ENCODE data around the gene HTT. TPM values are rescaled to one million over a fixed set of nuclear protein-coding genes. Genes with fewer than 3 reads are reported as not detected.

Gene HTT
- total and polyA plus RNA-seq, 9 of the 15 experiments (the other 6 are each of a cell fraction or from before 2014, with no cell fraction given), result 0.66 to 31.6 (median 14.7) TPM

GRCh38 chr4:3196670-3197359 lies 122.3 kb downstream of the HTT start:
- BruUV-seq (replicated peaks), result no TSS peak
- Histone ChIP-seq H3K9me1 (ENCODE audit: control insufficient read depth, insufficient read depth, low read length) (no peaks in the 10 kb centered on the region), H4K20me1 (replicated peaks; ENCODE audit: control insufficient read depth, insufficient read depth, low read length) (0 out of 2 replicates have a peak, but pooled peaks cover 2% of the 10 kb centered on the region), H3K36me3 (ENCODE audit: control insufficient read depth, insufficient read depth, low read length) (peaks cover 16% of the 10 kb centered on the region; the same call in 1 of the 3 replicates), H3K27ac (ENCODE audit: extremely low read depth, low read depth, low read length) (no peak overlapping the region), H3K9me3 (replicated peaks; ENCODE audit: control insufficient read depth, insufficient read depth, low read depth, low read length) (no peaks in the 10 kb centered on the region), H3K27me3 (ENCODE audit: control insufficient read depth in 2 of 2, insufficient read depth in 2 of 2, low read length in 2 of 2) (no peaks in the 10 kb centered on the region), H2AFZ (ENCODE audit: low read depth, low read length) (no peak overlapping the region), H3K4me2 (ENCODE audit: insufficient read depth, low read length) (no peak overlapping the region), H3K79me2 (ENCODE audit: control insufficient read depth, insufficient read depth, low read length) (no peaks in the 10 kb centered on the region), H3K4me3 (no peak overlapping the region), H3K9ac (ENCODE audit: insufficient read depth in 1 of 2, low read depth in 2 of 2, low read length in 2 of 2) (no peak overlapping the region; a peak in 1 of 4 replicates), H3K4me1 (replicated peaks in 1 of 2; ENCODE audit: control insufficient read depth in 2 of 2, insufficient read depth in 2 of 2, low read length in 2 of 2) (peaks cover 0 to 2% of the 10 kb centered on the region in 2 experiments; a peak in 1 of 5 replicates)
- TF ChIP-seq ZNF143 (CRISPR knock-in tag; IDR thresholded peaks at IDR 0.05), result no peak
- ATAC-seq, result no peak
- CTCF ChIA-PET (ENCODE audit: low intra/inter-chr PET ratio), result no interaction called here
- intact Hi-C loops (cut with micrococcal nuclease), result loop anchor here (10.0 kb wide), 1 partner anchor 128 kb away; no protein-coding TSS in a partner anchor
- POLR2A ChIA-PET, result interaction anchor here (0.6 to 1.1 kb wide), 3 partner anchors 23 to 36 kb away, joined by 3 read pairs; no protein-coding TSS in a partner anchor
- in situ Hi-C loops (cut with MboI), result no loop called here
- FAIRE-seq, result no peak
- WGBS (ENCODE audit: insufficient coverage, low coverage, missing lambda C conversion rate), result 66% methylated on average over 7 of the region's 7 CpGs
- DNase-seq (ENCODE audit: extremely low read depth in 1 of 4, low spot score in 3 of 4), result no peak

- in situ Hi-C loops (cut with MboI), result no loop called here
- DNase-seq (ENCODE audit: extremely low read depth in 1 of 4, low spot score in 3 of 4) (no peak), ATAC-seq (no peak), FAIRE-seq (no peak)
- CTCF ChIA-PET (ENCODE audit: low intra/inter-chr PET ratio), result no interaction called here
- WGBS (ENCODE audit: insufficient coverage, low coverage, missing lambda C conversion rate), result 68% methylated on average over 9 of the region's 9 CpGs
- Histone ChIP-seq H3K4me2 (ENCODE audit: insufficient read depth, low read length) (no peak overlapping the region), H3K9me1 (ENCODE audit: control insufficient read depth, insufficient read depth, low read length) (no peaks in the 10 kb centered on the region), H3K9ac (ENCODE audit: insufficient read depth in 1 of 2, low read depth in 2 of 2, low read length in 2 of 2) (no peak overlapping the region; a peak in 1 of 4 replicates), H3K36me3 (ENCODE audit: control insufficient read depth, insufficient read depth, low read length) (peaks cover 16% of the 10 kb centered on the region; the same call in 1 of the 3 replicates), H3K79me2 (ENCODE audit: control insufficient read depth, insufficient read depth, low read length) (no peaks in the 10 kb centered on the region), H3K9me3 (replicated peaks; ENCODE audit: control insufficient read depth, insufficient read depth, low read depth, low read length) (no peaks in the 10 kb centered on the region), H3K27me3 (ENCODE audit: control insufficient read depth in 2 of 2, insufficient read depth in 2 of 2, low read length in 2 of 2) (no peaks in the 10 kb centered on the region), H3K4me1 (replicated peaks in 1 of 2; ENCODE audit: control insufficient read depth in 2 of 2, insufficient read depth in 2 of 2, low read length in 2 of 2) (peaks cover 2 to 9% of the 10 kb centered on the region in 2 experiments; a peak in 1 of 5 replicates), H3K27ac (ENCODE audit: extremely low read depth, low read depth, low read length) (no peak overlapping the region), H4K20me1 (replicated peaks; ENCODE audit: control insufficient read depth, insufficient read depth, low read length) (0 out of 2 replicates have a peak, but pooled peaks cover 2% of the 10 kb centered on the region), H2AFZ (ENCODE audit: low read depth, low read length) (no peak overlapping the region), H3K4me3 (no peak overlapping the region)
- POLR2A ChIA-PET, result interaction anchor here (0.6 to 1.1 kb wide), 4 partner anchors 15 to 37 kb away, joined by 3 read pairs; no protein-coding TSS in a partner anchor
- no TSS peak for BruUV-seq (replicated peaks)
- intact Hi-C loops (cut with micrococcal nuclease), result loop anchor here (10.0 kb wide), 1 partner anchor 127 kb away; no protein-coding TSS in a partner anchor
- no peak for TF ChIP-seq CHAMP1 (IDR thresholded peaks at IDR 0.05)
- TF ChIP-seq HDAC8 (tag; IDR thresholded peaks at IDR 0.05), result no peak
- TF ChIP-seq RFX7 (CRISPR knock-in tag; IDR thresholded peaks at IDR 0.05), result no peak
- no peak for TF ChIP-seq MYBL2 (IDR thresholded peaks at IDR 0.05; ENCODE audit: low read depth)
- no peak for TF ChIP-seq MYBL2 (CRISPR knock-in tag; IDR thresholded peaks at IDR 0.05; ENCODE audit: borderline replicate concordance)
- no peak for TF ChIP-seq CBX8 (IDR thresholded peaks at IDR 0.05; ENCODE audit: borderline replicate concordance, extremely low read depth, low read depth, low read length, poor library complexity, severe bottlenecking)
- no peak for TF ChIP-seq TSC22D4 (tag; IDR thresholded peaks at IDR 0.05)
- TF ChIP-seq FOXA1 (IDR thresholded peaks at IDR 0.05; ENCODE audit: borderline replicate concordance), result no peak
- no peak for TF ChIP-seq ARHGAP35 (IDR thresholded peaks at IDR 0.05; ENCODE audit: partially characterized antibody)
- no peak for TF ChIP-seq IFI16 (CRISPR knock-in tag; IDR thresholded peaks at IDR 0.05)
Measured at GRCh38 chr4:3197366-3198105, 123.1 kb downstream of the HTT start.
